ENCODE measurements around the gene DTYMK. TPM values are rescaled to one million over a fixed set of nuclear protein-coding genes. Genes with fewer than 3 reads are reported as not detected.

Gene DTYMK
- total and polyA plus RNA-seq, 10 of the 15 experiments (the other 5 are each of a cell fraction or from before 2014, with no cell fraction given), result 7.0 to 220 (median 59.3) TPM

GRCh38 chr2:241686650-241687425, at the start of gene DTYMK (continued):
- TF ChIP-seq NR2C1 (IDR thresholded peaks at IDR 0.05) (peak; percentile 67), MEF2A (IDR thresholded peaks at IDR 0.05; ENCODE audit: insufficient read depth, low read depth, low read length) (no peak), SMAD5 (IDR thresholded peaks at IDR 0.05; ENCODE audit: low read depth) (peak; percentile 30), ZBTB33 (IDR thresholded peaks at IDR 0.05) (no peak), FOXM1 (IDR thresholded peaks at IDR 0.05; ENCODE audit: low read depth, low read length) (no peak), WRNIP1 (IDR thresholded peaks at IDR 0.05; ENCODE audit: borderline replicate concordance, low read depth, low read length) (no peak), IRF3 (IDR thresholded peaks at IDR 0.05) (0 out of 2 replicates have a peak, but pooled peaks have one; percentile 56), IKZF1 (conservative IDR thresholded peaks at IDR 0.05) (peak; percentile 90), ZZZ3 (IDR thresholded peaks at IDR 0.05; ENCODE audit: control insufficient read depth, insufficient read length, low read depth) (no peak), CHD1 (IDR thresholded peaks at IDR 0.05; ENCODE audit: low read depth, low read length) (no peak), BMI1 (IDR thresholded peaks at IDR 0.05; ENCODE audit: borderline replicate concordance) (no peak), RFX5 (IDR thresholded peaks at IDR 0.05; ENCODE audit: low read depth, low read length) (peak; percentile 55; the same call in 1 of the 2 replicates), ASH2L (IDR thresholded peaks at IDR 0.05; ENCODE audit: borderline replicate concordance, low read depth) (peak; percentile 65; the same call in 1 of the 2 replicates), KDM1A (IDR thresholded peaks at IDR 0.05; ENCODE audit: borderline replicate concordance) (no peak), FOS (IDR thresholded peaks at IDR 0.05; ENCODE audit: borderline replicate concordance, extremely low read depth, insufficient read length) (no peak), KLF5 (IDR thresholded peaks at IDR 0.05; ENCODE audit: partially characterized antibody) (no peak), E2F8 (IDR thresholded peaks at IDR 0.05; ENCODE audit: low read depth, partially characterized antibody) (no peak), USF1 (IDR thresholded peaks at IDR 0.05; ENCODE audit: borderline replicate concordance, extremely low read length, insufficient read depth, low read depth, low read length) (no peak), ZBTB11 (CRISPR knock-in tag; IDR thresholded peaks at IDR 0.05) (peak; percentile 32)

Measured in GM12878 (cell line).